ENCODE measurements around the gene SENP1.

DNA sequence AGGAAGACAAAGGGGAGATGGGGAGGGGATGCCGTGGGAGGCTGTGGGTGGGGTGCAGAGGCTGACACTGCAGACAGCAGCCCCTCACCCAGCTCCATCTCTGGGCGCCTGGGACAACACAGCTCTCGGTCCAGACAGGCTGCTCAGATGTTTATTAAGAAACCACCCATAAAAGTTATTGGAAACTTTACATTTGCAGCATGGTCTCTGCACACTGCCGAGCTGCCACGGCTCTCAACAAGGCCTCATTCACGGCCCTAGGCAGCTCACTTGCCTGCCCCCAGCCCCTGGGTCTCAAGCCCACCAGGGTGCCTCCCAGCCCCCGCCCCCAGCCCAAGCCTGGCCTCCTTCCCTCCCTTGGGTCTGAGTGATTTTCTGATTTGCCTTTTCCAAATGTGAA lies 80.6 kb downstream of the SENP1 start:
- TF ChIP-seq CTCF (IDR thresholded peaks at IDR 0.05) (no peak), POLR2A (IDR thresholded peaks at IDR 0.05) (no peak), EP300 (IDR thresholded peaks at IDR 0.05) (no peak), POLR2AphosphoS5 (IDR thresholded peaks at IDR 0.05) (no peak)

All from sigmoid colon (tissue), 4 donors.